GM19193 (cell line): ENCODE results near the gene PEX13.
A peak's percentile ranks its signal among the peaks of the same experiment; 100 is the strongest.

ENCODE experiments used
- POLR2A ChIP-seq: IDR thresholded peaks from 4 replicates; pipeline ENCODE4 v1.6.1; 2011; ENCODE audit not compliant: insufficient read depth, insufficient read length; ENCODE audit errors: extremely low read depth

The PEX13 gene

GRCh38 chr2:60994131-60994530, 23.4 kb upstream of the PEX13 start:
- no peak for TF ChIP-seq POLR2A

- TF ChIP-seq POLR2A = no peak
Measured at GRCh38 chr2:60998628-60999545, 18.6 kb upstream of the PEX13 start.

- no peak for TF ChIP-seq POLR2A
Measured at GRCh38 chr2:61005736-61006135, 11.8 kb upstream of the PEX13 start.

- TF ChIP-seq POLR2A = no peak
Measured at GRCh38 chr2:61006486-61007105, 10.9 kb upstream of the PEX13 start.

- TF ChIP-seq POLR2A = no peak
Measured at GRCh38 chr2:61009355-61009754, 8.2 kb upstream of the PEX13 start.

- TF ChIP-seq POLR2A = no peak
Measured at GRCh38 chr2:61011678-61012077, 5.8 kb upstream of the PEX13 start.

- TF ChIP-seq POLR2A = no peak
Measured at GRCh38 chr2:61013382-61013781, 4.1 kb upstream of the PEX13 start.

- TF ChIP-seq POLR2A = no peak
Measured at GRCh38 chr2:61014763-61015162, 2.8 kb upstream of the PEX13 start.

GRCh38 chr2:61015976-61016375, 1.5 kb upstream of the PEX13 start:
- TF ChIP-seq POLR2A = no peak

- TF ChIP-seq POLR2A = no peak
Measured at GRCh38 chr2:61016392-61017002, 1.0 kb upstream of the PEX13 start.

GRCh38 chr2:61017003-61017555, 441 bp upstream of the PEX13 start:
- TF ChIP-seq POLR2A = peak; percentile 65

- TF ChIP-seq POLR2A = no peak
Measured at GRCh38 chr2:61018318-61018755, 817 bp downstream of the PEX13 start.

- TF ChIP-seq POLR2A = no peak
Measured at GRCh38 chr2:61018798-61019197, 1.3 kb downstream of the PEX13 start.

GRCh38 chr2:61021228-61021660, 3.7 kb downstream of the PEX13 start:
- TF ChIP-seq POLR2A = no peak

- no peak for TF ChIP-seq POLR2A
Measured at GRCh38 chr2:61023670-61024069, 6.2 kb downstream of the PEX13 start.
